Smooth muscle cell of the brain vasculature (primary cell): Measurements from ENCODE around the gene AMIGO1.
A peak's percentile ranks its signal among the peaks of the same experiment; 100 is the strongest.
"Not testable (repeated sequence)": the region's sequence is repeated elsewhere in the genome, so short reads cannot be mapped to it uniquely, and the experiment has no call there.

Experiments used
- DNase-seq: peaks from one replicate; pipeline ENCODE4 v3.0.0-alpha.2; 2012; ENCODE audit warnings: low read depth, low spot score

The AMIGO1 gene

GRCh38 chr1:109483672-109484518 lies 25.6 kb downstream of the AMIGO1 start, which contains the start of gene ATXN7L2:
Gene ATXN7L2, plus strand, starts transcription at chr1:109483905. Its CDS starts 49 bp downstream, at chr1:109483954.
- DNase-seq = peak; percentile 87

GRCh38 chr1:109482791-109483671 lies 26.5 kb downstream of the AMIGO1 start:
- DNase-seq = no peak

DNA sequence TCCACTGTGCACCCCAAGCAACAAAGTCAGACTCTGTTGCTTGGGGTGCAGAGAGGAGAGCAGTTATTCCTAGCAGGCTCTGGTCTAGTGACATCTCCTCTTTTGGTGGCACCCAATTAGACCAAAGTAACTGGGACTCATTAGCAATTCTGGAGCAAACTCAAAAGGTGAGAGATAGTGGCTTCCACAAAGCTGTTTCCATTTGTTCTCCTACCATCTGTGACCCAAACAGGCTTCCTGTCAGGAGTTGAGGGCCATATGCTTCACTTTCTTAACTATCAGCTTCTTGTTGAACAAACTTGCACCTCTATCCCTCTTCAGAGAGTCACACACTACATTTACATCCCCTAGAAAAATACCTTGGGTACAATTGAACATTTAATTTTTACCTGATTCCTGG lies 27.3 kb downstream of the AMIGO1 start:
- no peak for DNase-seq

GRCh38 chr1:109481646-109482045 lies 27.9 kb downstream of the AMIGO1 start:
- DNase-seq = no peak

DNA sequence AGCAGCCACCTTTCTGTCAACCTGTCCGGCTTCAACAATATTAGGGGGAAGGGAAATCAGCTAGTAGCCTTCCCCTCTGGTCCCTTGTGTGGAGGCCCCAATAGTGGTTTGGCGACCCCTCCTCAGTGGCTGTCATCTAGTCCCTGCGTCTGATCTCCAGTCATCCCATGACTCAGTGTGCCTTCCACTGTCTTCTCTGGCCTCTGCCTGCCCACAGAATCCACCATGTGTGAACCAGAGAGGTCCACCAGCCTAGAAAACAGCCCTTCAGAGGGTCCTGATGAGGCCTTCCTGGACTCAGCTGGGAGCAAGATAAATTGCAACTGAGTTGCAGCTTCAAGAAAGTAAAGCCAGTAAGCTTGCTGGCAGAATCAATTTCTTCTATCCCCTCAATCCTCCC lies 29.6 kb downstream of the AMIGO1 start:
- no peak for DNase-seq

GRCh38 chr1:109479311-109479710 lies 30.2 kb downstream of the AMIGO1 start:
- DNase-seq = no peak

GRCh38 chr1:109478806-109479205 lies 30.7 kb downstream of the AMIGO1 start:
- no peak for DNase-seq

GRCh38 chr1:109477821-109478220 lies 31.7 kb downstream of the AMIGO1 start:
- no peak for DNase-seq

GRCh38 chr1:109476825-109477224 lies 32.7 kb downstream of the AMIGO1 start:
- no peak for DNase-seq

GRCh38 chr1:109475261-109475660 lies 34.3 kb downstream of the AMIGO1 start:
- DNase-seq = no peak

- DNase-seq = no peak
These were observed 34.8 kb downstream of the AMIGO1 start for GRCh38 chr1:109474697-109475096.

DNA sequence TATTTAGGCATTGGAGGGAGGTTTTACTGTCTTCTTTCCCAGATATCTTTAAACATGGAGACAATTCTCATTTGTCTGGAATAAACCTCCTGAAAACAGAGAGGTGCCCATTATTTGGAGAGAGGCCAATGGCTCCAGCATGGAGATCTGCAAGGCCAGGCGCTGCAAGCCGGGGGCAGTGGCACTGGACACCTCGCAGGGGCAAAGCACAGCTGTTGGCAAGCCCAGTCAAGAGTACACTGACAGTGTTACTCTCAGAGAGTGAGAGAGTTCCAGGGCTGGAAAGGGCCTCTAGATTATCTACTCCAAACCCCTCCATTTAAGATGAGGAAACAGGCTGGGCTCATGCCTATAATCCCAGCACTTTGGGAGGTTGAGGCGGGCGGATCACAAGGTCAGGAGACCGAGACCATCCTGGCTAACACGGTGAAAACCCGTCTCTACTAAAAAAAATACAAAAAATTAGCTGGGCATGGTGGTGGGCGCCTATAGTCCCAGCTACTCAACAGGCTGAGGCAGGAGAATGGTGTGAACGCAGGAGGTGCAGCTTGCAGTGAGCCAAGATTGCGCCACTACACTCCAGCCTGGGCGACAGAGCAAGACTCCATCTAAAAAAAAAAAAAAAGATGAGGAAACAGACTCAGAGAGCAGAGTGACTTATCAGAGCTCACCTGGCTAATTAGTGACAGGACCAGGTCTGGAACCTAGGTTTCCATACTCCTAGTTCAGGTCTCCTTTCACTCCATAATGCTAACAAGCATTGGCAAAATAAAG lies 36.1 kb downstream of the AMIGO1 start:
- not testable (repeated sequence) for DNase-seq

GRCh38 chr1:109472779-109473178 lies 36.7 kb downstream of the AMIGO1 start:
- no peak for DNase-seq

DNA sequence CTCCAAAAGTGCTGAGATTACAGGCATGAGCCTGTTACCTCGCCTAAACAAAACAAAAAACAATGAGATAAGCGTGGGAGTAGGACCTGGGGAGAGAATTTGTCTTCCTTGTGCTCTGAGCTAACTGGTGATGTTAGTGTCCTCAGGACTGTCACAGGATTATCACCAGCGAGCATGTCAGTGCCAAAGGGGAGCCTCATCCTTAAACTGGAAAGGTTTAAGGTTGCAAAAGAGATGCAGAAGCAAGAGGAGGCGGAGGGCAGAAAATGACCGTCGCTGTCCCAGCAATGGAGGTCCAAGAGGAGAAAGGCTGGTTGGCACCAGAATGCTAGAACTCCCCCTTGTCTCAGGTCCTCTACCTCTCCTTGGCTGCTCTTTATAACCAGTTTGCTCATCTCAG lies 39.3 kb downstream of the AMIGO1 start:
- no peak for DNase-seq

DNA sequence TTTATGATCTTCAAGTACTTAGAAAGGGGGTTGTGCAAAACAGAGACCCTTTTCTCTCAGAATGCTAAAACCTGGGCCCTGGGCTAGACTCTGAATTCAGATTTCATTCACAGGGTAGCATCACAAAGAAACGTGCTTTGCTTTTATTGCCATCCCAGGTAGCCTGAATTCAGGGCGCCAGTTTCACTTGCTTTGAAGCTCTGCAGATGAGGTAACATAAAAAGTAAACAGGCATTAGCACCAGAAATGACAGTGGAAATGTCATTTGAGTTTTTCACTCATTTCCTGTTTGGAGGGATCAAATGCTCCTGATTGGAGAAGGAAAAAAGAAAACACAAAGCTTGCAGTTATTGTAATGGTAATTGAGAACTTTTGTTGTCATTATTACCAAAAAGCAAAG lies 40.6 kb downstream of the AMIGO1 start:
- DNase-seq = no peak

- DNase-seq = no peak
These were observed 41.5 kb downstream of the AMIGO1 start for GRCh38 chr1:109468061-109468460.

DNA sequence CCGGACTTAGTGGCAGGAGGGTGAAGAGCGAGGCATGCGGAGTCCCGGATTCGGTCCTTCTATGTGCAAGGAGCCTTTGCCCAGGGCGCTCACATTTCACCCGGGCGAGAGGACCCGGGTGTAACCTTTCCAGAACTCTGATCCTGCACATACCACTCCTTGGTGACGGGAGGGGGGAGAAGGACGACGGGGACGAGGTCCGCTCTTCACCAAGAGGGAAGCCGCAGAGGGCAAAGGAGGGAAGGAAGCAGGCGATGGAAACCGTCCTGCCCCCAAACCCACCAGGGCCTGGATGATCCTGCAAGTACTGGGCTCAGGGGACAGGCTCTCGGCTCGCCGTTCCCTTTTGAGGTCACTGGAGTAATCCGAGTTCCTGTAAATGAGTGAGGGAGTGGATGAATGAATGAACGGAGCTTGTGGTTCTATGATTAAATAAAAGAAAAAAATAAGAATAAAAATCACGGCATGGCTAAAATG lies 42.2 kb downstream of the AMIGO1 start:
- no peak for DNase-seq

GRCh38 chr1:109466452-109467300 lies 42.9 kb downstream of the AMIGO1 start, which contains the start of gene SYPL2:
Gene SYPL2, plus strand, starts transcription at chr1:109466546. Its CDS starts 298 bp downstream, at chr1:109466844.
- no peak for DNase-seq

DNA sequence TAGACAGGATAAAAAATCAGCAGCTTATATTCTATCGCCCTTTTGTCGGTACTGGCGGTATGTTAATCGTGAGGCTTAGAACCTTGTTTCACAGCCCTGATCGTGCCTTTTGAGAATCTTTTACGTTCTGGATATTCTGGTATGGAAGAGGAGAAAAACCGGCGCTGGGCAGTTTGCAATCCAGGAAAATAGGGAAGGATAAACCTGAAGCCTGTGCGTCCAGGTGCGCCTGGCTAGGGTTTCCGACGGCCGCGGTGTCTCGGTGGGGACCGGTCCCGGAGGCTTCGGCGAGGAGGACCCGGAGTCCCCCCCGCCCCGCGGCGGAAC lies 43.4 kb downstream of the AMIGO1 start:
- no peak for DNase-seq

DNA sequence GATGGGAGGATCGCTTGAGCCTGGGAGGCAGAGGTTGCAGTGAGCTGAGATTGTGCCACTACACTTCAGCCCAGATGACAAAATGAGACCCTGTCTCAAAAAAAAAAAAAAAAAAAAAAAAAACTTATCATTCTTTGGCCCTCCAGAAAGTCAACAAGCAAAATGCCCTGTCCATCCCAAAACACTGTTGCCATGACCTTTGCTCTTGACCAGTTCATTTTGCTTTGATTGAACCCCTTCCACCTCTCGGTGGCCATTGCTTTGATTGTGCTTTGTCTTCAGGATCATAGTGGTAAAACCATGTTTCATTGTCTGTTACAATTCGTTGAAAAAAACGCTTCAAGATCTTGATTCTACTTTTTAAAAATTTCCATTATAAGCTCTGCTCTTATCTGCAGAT lies 51.7 kb downstream of the AMIGO1 start:
- DNase-seq = no peak
